GM21737 (cell line): ENCODE results near the gene PRKRIP1.
A peak's percentile ranks its signal among the peaks of the same experiment; 100 is the strongest.
"Not testable (repeated sequence)": the region's sequence is repeated elsewhere in the genome, so short reads cannot be mapped to it uniquely, and the experiment has no call there.

ENCODE experiments used
- ATAC-seq: cut with Tn5 transposase; IDR thresholded peaks from one replicate; pipeline ENCODE4 v1.9.1; 2021; ENCODE audit warnings: mild to moderate bottlenecking, moderate library complexity; ENCODE audit not compliant: unreplicated experiment

PRKRIP1 gene

DNA sequence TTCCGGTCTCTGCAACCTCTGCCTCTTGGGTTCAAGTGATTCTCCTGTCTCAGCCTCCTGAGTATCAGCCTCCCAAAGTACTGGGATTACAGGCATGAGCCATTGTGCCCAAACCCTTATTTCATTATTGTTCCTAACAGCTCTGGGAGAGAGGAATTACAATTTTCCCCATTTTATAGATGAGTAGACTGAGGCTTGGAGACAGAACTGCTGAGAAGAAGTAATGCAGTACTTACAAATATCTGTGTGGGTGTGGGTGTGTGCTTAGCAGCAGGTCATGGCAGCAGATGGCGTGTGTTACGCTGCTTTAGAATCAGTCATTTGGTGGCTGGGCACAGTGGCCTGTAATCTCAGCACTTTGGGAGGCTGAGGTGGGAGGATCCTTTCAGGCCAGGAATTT is 7.4 kb downstream of the PRKRIP1 start:
- ATAC-seq, result no peak

DNA sequence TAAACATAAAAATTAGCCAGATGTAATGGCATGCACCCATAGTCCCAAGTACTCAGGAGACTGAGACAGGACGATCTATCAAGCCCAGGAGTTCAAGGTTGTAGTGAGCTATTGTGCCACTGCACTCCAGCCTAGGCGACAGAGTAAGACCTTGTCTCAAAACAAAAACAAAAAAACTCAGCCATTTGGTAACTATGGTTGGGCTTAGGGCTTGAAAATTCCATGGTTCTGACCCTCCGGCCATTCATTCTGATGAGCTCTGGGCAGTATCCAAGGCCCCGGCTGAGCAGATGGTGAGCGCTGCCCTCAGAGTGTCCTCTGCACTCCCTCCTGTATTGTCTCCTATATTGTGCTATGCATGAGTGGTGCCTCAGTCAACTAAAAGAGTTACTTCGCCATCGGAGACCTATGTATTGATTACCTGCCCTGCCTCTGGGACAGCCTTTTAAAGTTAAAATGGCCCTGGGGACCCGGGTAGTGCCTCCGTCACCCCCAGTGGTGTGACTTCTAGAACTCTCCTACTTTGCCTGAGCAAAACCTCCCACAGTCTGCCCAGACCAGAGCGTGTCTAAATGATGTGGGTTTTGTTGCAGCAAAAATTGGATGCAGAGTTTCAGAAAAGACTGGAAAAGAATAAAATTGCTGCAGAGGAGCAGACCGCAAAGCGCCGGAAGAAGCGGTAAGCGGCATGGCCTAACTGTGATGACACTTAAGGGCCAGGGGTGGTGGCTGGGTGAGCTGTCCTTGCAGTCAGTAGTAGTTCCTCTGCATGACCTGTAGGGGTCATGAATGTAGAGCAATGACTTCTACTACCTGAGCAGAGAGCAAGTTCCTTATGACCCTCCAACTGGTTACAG is 8.1 kb downstream of the PRKRIP1 start:
- ATAC-seq, result peak; percentile 84

DNA sequence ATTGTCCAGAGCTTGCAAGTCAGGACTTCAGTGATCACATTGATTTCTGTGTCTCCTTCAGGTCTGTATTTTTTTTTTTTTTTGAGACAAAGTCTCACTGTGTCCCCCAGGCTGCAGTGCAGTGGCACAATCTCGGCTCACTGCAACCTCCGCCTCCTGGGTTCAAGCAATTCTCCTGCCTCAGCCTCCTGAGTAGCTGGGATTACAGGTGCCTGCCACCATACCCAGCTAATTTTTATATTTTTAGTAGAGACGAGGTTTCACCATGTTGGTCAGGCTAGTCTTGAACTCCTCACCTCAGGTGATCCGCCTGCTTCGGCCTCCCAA is 8.7 kb downstream of the PRKRIP1 start:
- not testable (repeated sequence) for ATAC-seq

DNA sequence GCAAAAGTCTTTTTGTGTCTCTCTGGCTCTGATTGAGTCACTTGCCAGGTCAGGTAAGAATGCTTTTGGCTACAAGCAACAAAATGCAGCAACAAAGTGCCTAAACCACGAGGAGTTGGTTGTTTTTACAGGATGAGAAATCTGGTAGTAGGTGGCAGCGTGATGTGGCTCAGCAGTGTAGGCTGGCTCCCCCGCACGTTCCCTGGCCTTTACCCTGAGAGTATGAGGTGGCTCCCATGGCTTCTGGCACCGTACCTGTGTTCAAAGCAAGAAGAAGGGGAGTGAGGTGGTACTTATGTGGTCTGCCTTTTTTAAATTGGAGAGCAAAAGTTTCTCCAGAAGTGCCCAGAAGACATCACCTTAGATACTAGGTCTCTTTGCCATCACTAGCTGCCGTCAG is 11.7 kb downstream of the PRKRIP1 start:
- ATAC-seq, result no peak

DNA sequence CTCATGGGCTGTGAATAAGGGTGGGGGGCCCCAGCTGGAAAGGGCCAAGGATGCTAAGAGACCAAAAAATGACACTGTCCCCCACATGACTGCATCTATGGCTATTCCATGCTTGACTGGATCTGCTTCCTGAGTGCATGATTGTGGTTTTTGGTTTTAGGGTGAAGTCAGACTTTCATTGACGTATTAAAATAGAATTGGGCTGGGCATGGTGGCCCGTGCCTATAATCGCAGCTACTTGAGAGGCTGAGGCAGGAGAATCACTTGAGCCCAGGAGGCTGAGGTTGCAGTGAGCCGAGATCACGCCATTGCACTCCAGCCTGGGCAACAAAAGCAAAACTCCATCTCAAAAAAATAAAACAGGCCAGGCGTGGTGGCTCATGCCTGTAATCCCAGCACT is 12.4 kb downstream of the PRKRIP1 start:
- ATAC-seq, result peak; percentile 51

DNA sequence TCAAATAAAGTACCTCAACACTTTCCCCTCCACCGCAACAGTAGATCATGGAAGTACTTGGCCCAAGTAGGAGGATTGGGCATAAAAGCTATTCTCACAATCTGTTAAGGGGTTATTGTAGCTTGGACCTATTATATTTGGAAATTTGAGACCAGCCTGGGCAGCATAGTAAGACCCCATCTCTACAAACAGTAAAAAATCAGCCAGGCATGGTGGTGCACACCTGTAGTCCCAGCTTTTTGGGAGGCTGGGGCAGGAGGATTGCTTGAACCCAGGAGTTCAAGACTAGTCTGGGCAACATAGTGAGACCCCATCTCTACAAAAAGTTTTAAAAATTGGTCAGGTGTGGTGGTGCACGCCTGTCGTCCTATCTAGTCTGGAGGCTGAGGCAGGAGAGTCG is 13.2 kb downstream of the PRKRIP1 start:
- ATAC-seq, result no peak

DNA sequence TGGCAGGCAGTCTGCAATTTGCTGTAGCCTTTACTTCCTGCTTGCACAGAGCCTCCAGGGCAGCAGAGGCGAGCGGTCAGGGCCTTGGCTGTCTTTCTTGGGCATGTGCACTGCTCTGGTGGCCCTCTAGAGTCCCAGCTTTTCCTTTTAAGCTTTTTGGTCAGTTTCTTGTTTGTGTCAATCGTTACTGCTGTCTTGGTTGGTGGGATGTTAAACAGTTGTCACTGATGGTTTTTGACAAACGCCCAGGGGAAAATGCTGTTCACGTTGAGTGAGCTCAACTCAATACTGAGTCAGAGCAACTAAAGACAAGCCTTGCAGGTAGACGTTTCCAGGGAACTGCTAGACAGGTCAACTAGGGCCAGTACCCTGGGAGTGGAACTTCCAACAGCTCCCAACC is 14.0 kb downstream of the PRKRIP1 start:
- no peak for ATAC-seq

DNA sequence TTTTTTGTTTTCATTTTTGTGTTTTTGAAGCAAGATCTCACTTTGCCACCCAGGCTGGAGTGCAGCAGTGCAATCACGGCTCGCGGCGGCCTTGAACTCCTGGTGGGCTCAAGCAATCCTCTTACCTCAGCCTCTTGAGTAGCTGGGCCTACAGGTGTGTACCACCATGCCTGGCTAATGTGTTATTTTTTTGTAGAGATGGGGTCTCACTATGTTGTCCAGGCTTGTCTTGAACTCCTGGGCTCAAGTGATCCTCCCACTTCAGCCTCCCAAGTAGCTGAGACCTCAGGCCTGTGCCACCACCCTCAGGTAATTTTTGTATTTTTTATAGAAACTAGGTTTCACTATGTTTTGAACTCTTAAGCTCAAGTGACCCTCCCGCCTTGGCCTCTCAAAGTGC is 14.8 kb downstream of the PRKRIP1 start:
- ATAC-seq, result no peak

DNA sequence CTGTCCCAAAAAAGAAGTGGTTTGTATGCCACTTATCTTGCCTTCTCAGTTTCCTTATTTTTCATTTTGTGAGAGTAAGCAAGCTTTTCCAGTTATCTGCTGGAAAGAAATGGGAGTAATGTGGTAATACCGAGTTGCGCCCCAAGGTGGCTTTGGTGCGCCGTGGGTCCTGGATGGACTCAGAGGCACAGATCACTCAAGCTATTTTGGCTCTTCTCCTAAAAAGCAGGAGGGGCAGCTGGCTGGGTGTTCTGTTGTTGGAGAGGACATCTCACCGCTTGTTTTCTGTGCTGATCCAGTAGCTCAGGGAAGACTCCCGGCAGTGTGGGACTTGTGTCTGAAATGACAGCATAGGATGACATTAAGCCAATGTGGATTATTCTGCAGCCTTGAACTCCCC is 16.4 kb downstream of the PRKRIP1 start:
- ATAC-seq, result no peak

DNA sequence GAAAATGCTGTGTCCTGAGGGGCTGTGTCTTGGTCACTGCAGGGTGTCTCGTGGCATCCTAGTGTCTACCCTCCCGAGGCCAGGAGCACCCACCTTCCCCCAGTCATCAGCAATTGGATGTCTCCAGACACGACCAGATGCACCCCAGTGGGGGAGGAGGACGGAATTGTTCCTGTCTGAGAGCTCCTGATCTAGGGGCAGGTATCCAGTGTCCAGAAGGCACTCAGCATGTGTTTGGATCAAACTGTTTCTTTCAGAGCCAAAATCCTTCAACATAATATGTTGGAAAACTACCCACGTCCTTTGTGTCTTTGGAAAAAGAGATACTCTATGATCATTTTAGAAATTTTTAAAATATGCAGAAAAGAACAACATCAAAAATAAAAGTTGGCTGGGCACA is 16.9 kb downstream of the PRKRIP1 start:
- ATAC-seq, result no peak

DNA sequence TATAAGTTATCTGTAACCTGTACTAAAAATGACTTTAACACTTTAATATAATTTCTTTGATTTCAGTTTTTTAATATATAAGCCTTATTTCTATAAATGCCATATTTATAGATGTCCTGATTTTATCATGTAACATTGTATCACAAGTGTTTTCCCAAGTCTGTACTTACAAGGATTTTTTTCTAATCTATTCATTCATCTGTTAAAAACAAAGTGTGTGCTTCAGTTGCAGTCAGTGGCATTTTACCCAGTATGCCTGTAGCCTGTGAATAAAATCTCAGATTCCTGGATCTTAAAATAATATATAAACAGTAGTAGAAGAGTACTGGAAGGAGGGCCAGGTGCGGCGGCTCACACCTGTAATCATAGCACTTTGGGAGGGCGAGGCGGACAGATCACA is 17.4 kb downstream of the PRKRIP1 start:
- no peak for ATAC-seq

DNA sequence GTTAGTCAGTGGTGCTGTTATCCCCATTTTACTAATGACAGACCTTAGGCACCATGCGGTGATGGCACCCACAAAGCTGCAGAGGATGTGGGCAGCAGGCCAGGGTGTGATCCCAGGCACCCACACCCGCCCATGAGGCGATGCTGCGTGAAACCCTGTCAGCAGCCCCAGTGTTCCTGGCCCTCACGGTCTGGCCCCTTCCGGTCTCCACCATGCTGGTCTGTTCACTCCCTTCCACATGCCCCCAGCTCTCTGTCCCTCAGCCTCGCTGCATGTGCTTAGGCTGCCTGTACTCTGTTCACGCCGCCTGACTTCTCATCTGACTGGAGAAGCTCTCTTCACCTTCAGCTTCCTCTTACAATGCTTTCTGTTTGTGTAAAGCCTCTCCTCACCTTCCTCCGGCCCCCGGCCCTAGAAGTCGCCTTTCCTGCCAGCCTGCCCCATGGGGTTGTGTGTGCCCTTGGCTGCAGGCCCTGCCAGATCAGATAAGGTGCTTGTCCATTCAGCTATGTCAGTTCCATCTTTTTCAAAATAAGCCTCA is 19.6 kb downstream of the PRKRIP1 start:
- ATAC-seq, result peak; percentile 45

DNA sequence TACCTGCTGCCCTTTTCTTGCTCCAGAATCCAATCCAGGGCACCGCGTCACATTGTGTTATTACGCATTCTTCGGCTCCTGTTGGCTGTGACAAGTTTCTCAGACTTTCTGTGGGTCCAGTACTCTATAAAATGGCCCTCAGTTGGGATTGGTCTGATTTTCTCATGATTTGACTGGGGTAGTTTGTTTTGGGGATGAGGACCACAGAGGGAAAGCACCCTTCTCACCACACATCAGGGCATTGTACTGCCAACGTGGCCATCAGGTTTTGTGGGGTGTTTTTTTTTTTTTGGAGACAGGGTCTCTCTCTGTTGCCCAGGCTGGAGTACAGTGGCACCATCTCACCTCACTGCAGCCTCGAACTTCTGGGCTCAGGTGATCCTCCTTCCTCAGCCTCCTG is 20.2 kb downstream of the PRKRIP1 start:
- ATAC-seq, result no peak

DNA sequence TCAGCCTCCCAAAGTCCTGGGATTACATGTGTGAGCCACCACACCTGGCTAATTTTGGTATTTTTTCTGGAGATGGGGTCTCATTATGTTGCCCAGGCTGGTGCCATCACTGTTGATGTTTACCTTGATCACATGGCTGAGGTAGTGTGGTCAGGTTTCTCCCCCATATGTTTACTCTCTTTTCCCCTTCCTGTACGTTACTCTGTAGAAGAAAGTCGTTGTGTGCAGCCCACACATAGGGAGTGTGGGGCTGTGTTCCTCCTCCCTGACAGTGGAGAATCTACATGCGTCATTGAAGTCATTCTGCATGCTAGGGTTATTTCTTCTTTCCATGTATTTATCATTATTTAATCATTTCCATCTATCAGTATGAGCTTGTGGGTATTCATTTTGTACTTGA is 20.9 kb downstream of the PRKRIP1 start:
- no peak for ATAC-seq

DNA sequence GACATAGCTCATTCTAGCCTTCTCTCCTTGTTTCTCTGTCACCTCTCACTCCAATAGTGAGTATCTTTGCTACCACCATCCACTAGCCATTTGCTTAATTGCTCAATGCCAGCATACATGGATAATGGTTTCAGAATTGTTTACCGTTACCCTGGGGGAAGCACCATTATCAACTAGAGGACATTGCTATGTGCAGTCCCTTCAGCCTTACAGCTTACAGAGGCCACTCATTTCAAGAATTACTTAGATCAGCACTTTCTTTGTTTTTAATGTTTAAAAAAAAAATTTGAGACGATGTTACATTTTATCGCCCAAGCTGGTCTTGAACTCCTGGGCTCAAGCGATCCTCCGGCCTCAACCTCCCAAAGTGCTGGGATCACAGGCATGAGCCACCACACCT is 22.4 kb downstream of the PRKRIP1 start:
- no peak for ATAC-seq

DNA sequence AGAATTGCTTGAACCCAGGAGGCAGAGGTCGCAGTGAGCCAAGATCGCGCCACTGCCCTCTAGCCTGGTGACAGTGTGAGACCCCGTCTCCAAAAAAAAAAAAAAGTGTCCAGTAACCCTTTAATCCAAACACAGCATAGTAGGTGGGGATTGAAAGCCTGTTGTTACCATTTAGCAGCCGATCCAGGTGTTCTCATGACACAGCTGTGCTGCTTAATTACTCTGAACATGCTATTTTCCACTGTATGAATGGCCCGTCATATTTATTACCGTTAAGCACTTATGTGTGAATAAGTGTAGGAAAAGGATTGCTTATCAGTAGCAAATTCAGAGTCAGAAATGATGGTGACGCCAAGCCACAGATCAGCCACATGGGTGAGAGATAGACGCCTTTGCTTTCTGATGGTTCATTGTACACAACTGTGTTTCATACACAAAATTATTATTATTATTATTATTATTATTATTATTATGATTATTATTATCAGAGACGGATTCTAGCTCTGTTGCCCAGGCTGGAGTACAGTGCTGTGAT is 25.6 kb downstream of the PRKRIP1 start:
- no peak for ATAC-seq

DNA sequence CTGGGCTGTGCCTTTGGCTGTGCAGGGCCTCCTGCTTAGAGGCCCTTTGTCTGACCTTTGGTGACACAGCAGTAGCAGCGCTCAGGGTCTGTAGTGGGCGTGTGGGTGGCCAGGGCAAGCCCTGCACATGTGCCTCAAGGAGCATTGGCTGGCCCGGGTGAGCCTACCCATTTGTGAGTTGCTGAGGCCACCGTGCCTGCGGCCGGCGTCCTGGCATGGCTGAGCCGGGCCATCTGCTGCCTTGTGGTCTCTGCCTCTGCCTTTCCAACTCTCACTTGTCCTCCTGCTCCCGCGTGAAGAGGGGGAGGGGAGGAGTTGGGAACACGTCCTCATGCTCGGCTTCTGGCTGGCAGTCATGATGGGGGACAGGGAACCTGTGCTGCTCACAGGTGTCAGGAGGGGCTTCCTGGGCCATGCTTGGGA is 28.0 kb downstream of the PRKRIP1 start:
- no peak for ATAC-seq

DNA sequence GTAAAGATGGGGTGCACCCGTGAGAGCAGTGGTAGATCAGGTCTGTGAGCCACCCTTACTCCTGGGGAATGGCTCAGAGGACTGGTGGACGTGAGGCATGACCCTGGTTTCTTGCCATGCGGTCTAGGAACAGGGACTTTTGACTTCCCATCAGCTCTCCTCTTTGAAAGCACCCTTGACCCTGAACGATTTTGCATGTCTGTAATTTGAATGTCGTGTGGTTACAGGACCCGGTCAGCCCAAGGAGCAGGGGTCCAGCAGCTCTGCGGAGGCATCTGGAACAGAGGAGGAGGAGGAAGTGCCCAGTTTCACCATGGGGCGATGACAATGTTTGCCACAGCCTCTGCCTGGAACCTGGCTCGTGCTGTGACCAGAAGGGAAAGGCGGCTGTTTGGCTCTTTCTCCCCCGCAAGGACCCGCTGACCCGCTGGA is 28.6 kb downstream of the PRKRIP1 start:
- ATAC-seq, result no peak

DNA sequence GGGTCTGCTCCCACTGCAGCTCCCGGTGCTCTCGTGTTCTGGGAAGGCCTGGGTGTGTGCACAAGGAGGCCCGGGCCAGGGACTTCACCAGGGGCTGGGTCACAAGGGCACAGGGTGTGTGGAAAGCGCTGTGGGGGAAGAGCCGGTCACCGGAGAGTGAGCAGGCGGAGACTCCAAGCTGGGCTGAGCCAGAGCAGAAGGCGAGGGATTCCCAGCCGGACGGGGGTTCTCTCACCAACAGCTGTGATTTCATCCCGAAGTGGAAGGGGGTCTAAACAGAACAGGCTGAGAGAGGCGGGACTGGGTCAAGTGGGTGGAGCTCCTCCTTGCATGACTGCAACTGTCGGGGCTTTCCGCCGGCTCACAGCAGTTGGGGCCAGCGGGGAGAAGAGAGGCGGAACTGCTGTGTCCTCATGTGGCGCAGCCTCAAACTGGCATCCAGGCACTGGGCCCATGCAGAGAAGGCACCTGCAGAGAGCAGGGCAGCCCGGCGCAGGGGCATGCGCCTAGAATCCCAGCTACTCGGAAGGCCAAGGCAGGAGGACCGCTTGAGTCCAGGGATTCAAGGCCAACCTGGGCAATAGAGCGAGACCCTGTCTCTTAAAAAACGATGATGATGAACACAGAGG is 29.6 kb downstream of the PRKRIP1 start:
- ATAC-seq, result peak; percentile 56

DNA sequence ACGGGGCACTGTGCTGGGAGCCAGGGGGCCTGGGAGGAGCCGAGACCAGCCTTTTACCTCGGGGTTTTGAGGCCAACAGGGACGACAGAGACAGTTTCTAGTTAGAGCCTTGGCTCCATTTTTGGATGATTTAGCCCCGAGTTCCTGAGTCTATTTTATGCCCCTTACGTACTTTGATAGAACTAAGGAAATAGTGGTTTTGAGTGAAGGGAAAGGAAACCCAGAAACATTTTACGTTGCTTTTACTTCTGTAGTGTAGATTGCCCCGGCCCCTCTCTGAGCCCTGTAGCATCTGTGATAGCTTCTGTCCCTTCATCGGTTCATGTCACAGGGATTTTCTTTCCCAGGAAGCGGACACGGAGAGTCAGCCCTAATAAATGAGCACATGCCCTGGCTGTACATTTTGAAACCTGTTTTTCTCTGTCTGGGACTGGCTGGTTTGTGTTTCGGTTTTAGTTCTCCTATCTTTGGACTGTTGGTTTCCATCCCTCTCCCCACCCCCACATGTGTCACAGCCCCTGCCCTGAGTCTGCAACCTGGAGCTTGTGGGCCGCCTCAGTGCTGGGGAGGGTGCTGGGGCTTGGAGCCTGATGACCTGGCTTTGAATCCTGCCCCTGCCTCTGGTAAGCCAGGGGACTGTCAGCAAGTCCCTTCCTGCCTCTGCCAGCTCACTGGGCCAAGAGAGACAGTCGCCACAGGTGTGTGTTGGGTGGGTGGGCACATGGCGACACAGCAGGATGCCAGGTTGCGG is 30.3 kb downstream of the PRKRIP1 start:
- ATAC-seq, result peak; percentile 42

DNA sequence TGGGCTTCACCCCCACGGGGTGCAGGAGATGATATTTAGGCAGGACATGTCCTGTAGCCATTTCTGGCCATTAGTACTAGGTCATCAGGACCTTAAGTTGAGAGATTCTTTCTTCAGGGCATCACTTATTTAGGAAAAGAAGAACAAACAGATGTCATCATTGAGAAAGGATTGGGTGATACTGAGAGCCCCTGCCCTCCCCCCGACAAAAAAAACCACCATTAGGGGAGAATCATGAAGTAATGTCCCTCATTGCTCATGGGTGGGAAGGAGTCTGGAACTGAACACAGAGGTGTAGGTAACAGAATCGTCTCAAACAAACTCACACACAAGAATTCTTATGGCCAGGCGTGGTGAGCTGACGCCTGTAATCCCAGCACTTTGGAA is 30.8 kb downstream of the PRKRIP1 start:
- ATAC-seq, result no peak
